Limb (tissue), 2 donors: ENCODE data around the gene PCSK9.
A peak's percentile ranks its signal among the peaks of the same experiment; 100 is the strongest.

Source experiments
- DNase-seq, 2 donors: peaks; one replicate each; pipeline ENCODE4 v3.0.0-alpha.2; 2016; ENCODE audit errors: extremely low spot score in 2 of 2

Gene PCSK9

GRCh38 chr1:55043726-55044125, 4.4 kb downstream of the PCSK9 start:
- no peak for DNase-seq

- no peak for DNase-seq
Observed at GRCh38 chr1:55044617-55045397, 5.5 kb downstream of the PCSK9 start.

GRCh38 chr1:55045430-55045829, 6.1 kb downstream of the PCSK9 start:
- no peak for DNase-seq

- no peak for DNase-seq
Observed at GRCh38 chr1:55046871-55047270, 7.5 kb downstream of the PCSK9 start.

GRCh38 chr1:55047611-55048010, 8.3 kb downstream of the PCSK9 start:
- no peak for DNase-seq

- DNase-seq, result no peak
Observed at GRCh38 chr1:55048453-55049270, 9.3 kb downstream of the PCSK9 start.

GRCh38 chr1:55049271-55049913, 10.0 kb downstream of the PCSK9 start:
- DNase-seq, result no peak

GRCh38 chr1:55049914-55050278, 10.5 kb downstream of the PCSK9 start:
- peak in 1 of 2 donors; percentile 49 for DNase-seq

- no peak for DNase-seq
Observed at GRCh38 chr1:55050283-55050682, 10.9 kb downstream of the PCSK9 start.

- DNase-seq, result no peak
Observed at GRCh38 chr1:55051169-55051568, 11.8 kb downstream of the PCSK9 start.

- no peak for DNase-seq
Observed at GRCh38 chr1:55051621-55052020, 12.3 kb downstream of the PCSK9 start.

- no peak for DNase-seq
Observed at GRCh38 chr1:55052221-55053142, 13.1 kb downstream of the PCSK9 start.

GRCh38 chr1:55053265-55053954, 14.1 kb downstream of the PCSK9 start:
- no peak for DNase-seq

- DNase-seq, result no peak
Observed at GRCh38 chr1:55054396-55054795, 15.0 kb downstream of the PCSK9 start.

- no peak for DNase-seq
Observed at GRCh38 chr1:55055084-55055882, 15.9 kb downstream of the PCSK9 start.

GRCh38 chr1:55055951-55056631, 16.7 kb downstream of the PCSK9 start:
- DNase-seq, result no peak

GRCh38 chr1:55056632-55056992, 17.3 kb downstream of the PCSK9 start:
- DNase-seq, result no peak

- no peak for DNase-seq
Observed at GRCh38 chr1:55057270-55057955, 18.1 kb downstream of the PCSK9 start.

- DNase-seq, result no peak
Observed at GRCh38 chr1:55057956-55058298, 18.6 kb downstream of the PCSK9 start.
